ENCODE data around the gene GSK3B. TPM values are rescaled to one million over a fixed set of nuclear protein-coding genes. Genes with fewer than 3 reads are reported as not detected.
A peak's percentile ranks its signal among the peaks of the same experiment; 100 is the strongest.
"Not testable (repeated sequence)": the region's sequence is repeated elsewhere in the genome, so short reads cannot be mapped to it uniquely, and the experiment has no call there.

The GSK3B gene
- polyA plus RNA-seq, 3 donors: 38.5 to 51.5 (median 48.6) TPM

- no peak for DNase-seq (ENCODE audit: extremely low read depth in 1 of 11, low read depth in 9 of 11, low spot score in 4 of 11)
Measured at GRCh38 chr3:119918992-119919933, 175.0 kb downstream of the GSK3B start.

GRCh38 chr3:119913021-119913420, 181.2 kb downstream of the GSK3B start:
- no peak for DNase-seq (ENCODE audit: extremely low read depth in 1 of 11, low read depth in 9 of 11, low spot score in 4 of 11)

- no peak for DNase-seq (ENCODE audit: extremely low read depth in 1 of 11, low read depth in 9 of 11, low spot score in 4 of 11)
Measured at GRCh38 chr3:119912220-119912619, 182.0 kb downstream of the GSK3B start.

GRCh38 chr3:119911748-119912147, 182.5 kb downstream of the GSK3B start:
- DNase-seq (ENCODE audit: extremely low read depth in 1 of 11, low read depth in 9 of 11, low spot score in 4 of 11): peak in 3 of 11 donors; percentile 2 to 11 (median 4)

- no peak for DNase-seq (ENCODE audit: extremely low read depth in 1 of 11, low read depth in 9 of 11, low spot score in 4 of 11)
Measured at GRCh38 chr3:119902061-119902460, 192.2 kb downstream of the GSK3B start.

- no peak for DNase-seq (ENCODE audit: extremely low read depth in 1 of 11, low read depth in 9 of 11, low spot score in 4 of 11)
Measured at GRCh38 chr3:119901148-119901547, 193.1 kb downstream of the GSK3B start.

- DNase-seq (ENCODE audit: extremely low read depth in 1 of 11, low read depth in 9 of 11, low spot score in 4 of 11): no peak
Measured at GRCh38 chr3:119899192-119899511, 195.1 kb downstream of the GSK3B start.

GRCh38 chr3:119898478-119899191, 195.6 kb downstream of the GSK3B start:
- DNase-seq (ENCODE audit: extremely low read depth in 1 of 11, low read depth in 9 of 11, low spot score in 4 of 11): no peak

- DNase-seq (ENCODE audit: extremely low read depth in 1 of 11, low read depth in 9 of 11, low spot score in 4 of 11): no peak
Measured at GRCh38 chr3:119894195-119894594, 200.1 kb downstream of the GSK3B start.

- no peak for DNase-seq (ENCODE audit: extremely low read depth in 1 of 11, low read depth in 9 of 11, low spot score in 4 of 11)
Measured at GRCh38 chr3:119893769-119894168, 200.5 kb downstream of the GSK3B start.

GRCh38 chr3:119891944-119892721, 202.1 kb downstream of the GSK3B start:
- DNase-seq (ENCODE audit: extremely low read depth in 1 of 11, low read depth in 9 of 11, low spot score in 4 of 11): peak; percentile 49 to 79 (median 68)

- not testable (repeated sequence) for DNase-seq (ENCODE audit: extremely low read depth in 1 of 11, low read depth in 9 of 11, low spot score in 4 of 11)
Measured at GRCh38 chr3:119888681-119889080, 205.6 kb downstream of the GSK3B start.

GRCh38 chr3:119885746-119886530, 208.3 kb downstream of the GSK3B start:
- no peak for DNase-seq (ENCODE audit: extremely low read depth in 1 of 11, low read depth in 9 of 11, low spot score in 4 of 11)

GRCh38 chr3:119884161-119884557, 210.1 kb downstream of the GSK3B start:
- no peak for DNase-seq (ENCODE audit: extremely low read depth in 1 of 11, low read depth in 9 of 11, low spot score in 4 of 11)

- DNase-seq (ENCODE audit: extremely low read depth in 1 of 11, low read depth in 9 of 11, low spot score in 4 of 11): no peak
Measured at GRCh38 chr3:119883461-119884160, 210.6 kb downstream of the GSK3B start.

GRCh38 chr3:119880966-119881365, 213.3 kb downstream of the GSK3B start:
- DNase-seq (ENCODE audit: extremely low read depth in 1 of 11, low read depth in 9 of 11, low spot score in 4 of 11): no peak

- DNase-seq (ENCODE audit: extremely low read depth in 1 of 11, low read depth in 9 of 11, low spot score in 4 of 11): no peak
Measured at GRCh38 chr3:119873646-119874045, 220.6 kb downstream of the GSK3B start.

- no peak for DNase-seq (ENCODE audit: extremely low read depth in 1 of 11, low read depth in 9 of 11, low spot score in 4 of 11)
Measured at GRCh38 chr3:119872773-119873172, 221.5 kb downstream of the GSK3B start.
